Measurements from ENCODE around the gene VPS39. TPM values are rescaled to one million over a fixed set of nuclear protein-coding genes. Genes with fewer than 3 reads are reported as not detected.

The VPS39 gene
- total and polyA plus RNA-seq, 9 of the 15 experiments (the other 6 are each of a cell fraction or from before 2014, with no cell fraction given) = 3.2 to 37.3 (median 21.8) TPM

- TF ChIP-seq SIN3B (IDR thresholded peaks at IDR 0.05; ENCODE audit: low read depth) = peak; percentile 73; the same call in 1 of the 2 replicates
- TF ChIP-seq RERE (CRISPR knock-in tag; IDR thresholded peaks at IDR 0.05; ENCODE audit: borderline replicate concordance) = no peak
- TF ChIP-seq MGA (IDR thresholded peaks at IDR 0.05) = no peak
- TF ChIP-seq RFX5 (IDR thresholded peaks at IDR 0.05; ENCODE audit: low read depth, low read length) = no peak
- TF ChIP-seq SP1 (CRISPR knock-in tag; IDR thresholded peaks at IDR 0.05) = peak; percentile 38
- TF ChIP-seq MYC (IDR thresholded peaks at IDR 0.05; ENCODE audit: low read depth, low read length) = no peak
- no peak for TF ChIP-seq MYC (CRISPR knock-in tag; IDR thresholded peaks at IDR 0.05; ENCODE audit: borderline replicate concordance, low read depth)
- no peak for TF ChIP-seq NR2C1 (IDR thresholded peaks at IDR 0.05)
- TF ChIP-seq NR2C1 (tag; IDR thresholded peaks at IDR 0.05) = no peak
- no peak for TF ChIP-seq ZNF707 (CRISPR knock-in tag; conservative IDR thresholded peaks at IDR 0.05)
These were observed at the start of gene VPS39 (continued) for GRCh38 chr15:42207674-42208579.

Measured in K562 (cell line).